Measurements from ENCODE around the gene ANLN.

- TF ChIP-seq CTCF (IDR thresholded peaks at IDR 0.05) (no peak), POLR2A (IDR thresholded peaks at IDR 0.05) (no peak)
These were observed 21.2 kb upstream of the ANLN start for GRCh38 chr7:36368496-36368895.
